Immature natural killer cell (primary cell): Measurements from ENCODE around the gene IGSF1. TPM values are rescaled to one million over a fixed set of nuclear protein-coding genes. Genes with fewer than 3 reads are reported as not detected.

Source experiments
- DNase-seq, 3 donors: peaks; one replicate each; pipeline ENCODE4 v3.0.0; 2022; ENCODE audit warnings: mixed read lengths in 1 of 3
- H3K27ac Mint-ChIP-seq, 6 donors: one replicate each; pipeline ENCODE4 v1.8.0; 2020; ENCODE audit warnings: mixed read lengths in 6 of 6, mild to moderate bottlenecking in 5 of 6, inconsistent platforms in 4 of 6, moderate library complexity in 3 of 6
- H3K27me3 Mint-ChIP-seq, 3 donors: one replicate each; pipeline ENCODE4 v1.8.0; 2020 to 2021; ENCODE audit warnings: low read depth in 3 of 3, mild to moderate bottlenecking in 3 of 3, mixed read lengths in 3 of 3, moderate library complexity in 3 of 3, inconsistent platforms in 1 of 3
- H3K36me3 Mint-ChIP-seq, 3 donors: one replicate each; pipeline ENCODE4 v1.8.0; 2020; ENCODE audit warnings: mixed read lengths in 3 of 3, inconsistent platforms in 2 of 3, mild to moderate bottlenecking in 2 of 3
- H3K4me1 Mint-ChIP-seq, 2 donors: one replicate each; pipeline ENCODE4 v1.8.0; 2020; ENCODE audit warnings: inconsistent platforms in 2 of 2, mild to moderate bottlenecking in 2 of 2, mixed read lengths in 2 of 2, moderate library complexity in 1 of 2
- H3K4me3 Mint-ChIP-seq, 5 donors: one replicate each; pipeline ENCODE4 v1.8.0; 2020; ENCODE audit warnings: mild to moderate bottlenecking in 5 of 5, mixed read lengths in 5 of 5, inconsistent platforms in 3 of 5, moderate library complexity in 3 of 5
- H3K9me3 Mint-ChIP-seq, 6 donors: one replicate each; pipeline ENCODE4 v1.8.0; 2020; ENCODE audit warnings: mild to moderate bottlenecking in 6 of 6, mixed read lengths in 6 of 6, inconsistent platforms in 4 of 6, moderate library complexity in 3 of 6
- polyA plus RNA-seq, 3 donors: library from polyadenylated mRNA; unstranded; fragments of 300-500 nt; fragmentation: Illumina TruSeq; gene quantifications; one replicate each; pipeline ENCODE4 v1.2.3, GENCODE V29; 2021

Gene IGSF1
- polyA plus RNA-seq = not detected

- Mint-ChIP-seq H3K36me3 (no peaks in the 10 kb centered on the region), H3K4me1 (no peaks in the 10 kb centered on the region), H3K4me3 (peak within 1 kb of the TSS in 1 of 5 donors; percentile 26), H3K27me3 (peaks cover 0 to 11% (median 8%) of the 10 kb centered on the region in 3 donors), H3K9me3 (no peaks in the 10 kb centered on the region), H3K27ac (no peak within 1 kb of the TSS)
- DNase-seq = no peak
Observed at GRCh38 chrX:131288738-131289511, at the start of gene IGSF1. Gene IGSF1, minus strand, starts transcription at chrX:131289306. Its CDS starts 2,632 bp downstream, at chrX:131286674.

GRCh38 chrX:131332331-131332730 is 43.2 kb upstream of the IGSF1 start:
- H3K4me3 Mint-ChIP-seq = no peak overlapping the region

GRCh38 chrX:131331152-131331551 is 42.0 kb upstream of the IGSF1 start:
- Mint-ChIP-seq H3K9me3 (peaks cover 0 to 6% (median under 1%) of the 10 kb centered on the region in 6 donors), H3K4me3 (no peak overlapping the region), H3K4me1 (no peaks in the 10 kb centered on the region), H3K27ac (no peak overlapping the region), H3K27me3 (peaks cover 0 to 12% (median 0%) of the 10 kb centered on the region in 3 donors), H3K36me3 (no peaks in the 10 kb centered on the region)
- no peak for DNase-seq

More at GRCh38 chrX:131332331-131332730, 43.2 kb upstream of the IGSF1 start:
- Mint-ChIP-seq H3K36me3 (no peaks in the 10 kb centered on the region), H3K4me1 (no peaks in the 10 kb centered on the region), H3K27ac (no peak overlapping the region), H3K9me3 (peaks cover 0 to 6% (median under 1%) of the 10 kb centered on the region in 6 donors), H3K27me3 (peaks cover 0 to 10% (median 0%) of the 10 kb centered on the region in 3 donors)
- DNase-seq = no peak

- no peak for DNase-seq
- Mint-ChIP-seq H3K9me3 (peaks cover 0 to 6% (median under 1%) of the 10 kb centered on the region in 6 donors), H3K4me1 (no peaks in the 10 kb centered on the region), H3K27me3 (peaks cover 0 to 14% (median 0%) of the 10 kb centered on the region in 3 donors), H3K27ac (no peak overlapping the region), H3K36me3 (no peaks in the 10 kb centered on the region), H3K4me3 (no peak overlapping the region)
Observed at GRCh38 chrX:131330735-131331134, 41.6 kb upstream of the IGSF1 start.

- Mint-ChIP-seq H3K9me3 (no peaks in the 10 kb centered on the region), H3K4me3 (no peak overlapping the region), H3K4me1 (no peaks in the 10 kb centered on the region), H3K36me3 (no peaks in the 10 kb centered on the region), H3K27ac (no peak overlapping the region), H3K27me3 (peaks cover 0 to 11% (median 2%) of the 10 kb centered on the region in 3 donors)
- no peak for DNase-seq
Observed at GRCh38 chrX:131322651-131323050, 33.5 kb upstream of the IGSF1 start.

- Mint-ChIP-seq H3K9me3 (peaks cover 0 to 2% (median 0%) of the 10 kb centered on the region in 6 donors), H3K4me3 (no peak overlapping the region), H3K27ac (peak overlapping the region in 1 of 6 donors; percentile 24), H3K4me1 (no peaks in the 10 kb centered on the region), H3K27me3 (peaks cover 0 to 6% (median 2%) of the 10 kb centered on the region in 3 donors), H3K36me3 (no peaks in the 10 kb centered on the region)
- DNase-seq = no peak
Observed at GRCh38 chrX:131317326-131317725, 28.2 kb upstream of the IGSF1 start.

GRCh38 chrX:131316260-131316659 is 27.2 kb upstream of the IGSF1 start:
- Mint-ChIP-seq H3K4me1 (no peaks in the 10 kb centered on the region), H3K27me3 (peaks cover 0 to 6% (median 2%) of the 10 kb centered on the region in 3 donors), H3K27ac (no peak overlapping the region), H3K36me3 (no peaks in the 10 kb centered on the region), H3K4me3 (no peak overlapping the region), H3K9me3 (peaks cover 0 to 2% (median 0%) of the 10 kb centered on the region in 6 donors)
- no peak for DNase-seq

GRCh38 chrX:131308980-131309379 is 19.9 kb upstream of the IGSF1 start:
- Mint-ChIP-seq H3K4me3 (no peak overlapping the region), H3K36me3 (no peaks in the 10 kb centered on the region)

GRCh38 chrX:131306601-131307000 is 17.5 kb upstream of the IGSF1 start:
- no peaks in the 10 kb centered on the region for H3K4me1 Mint-ChIP-seq
- H3K27me3 Mint-ChIP-seq = peaks cover 1 to 12% (median 3%) of the 10 kb centered on the region in 3 donors
- no peaks in the 10 kb centered on the region for H3K9me3 Mint-ChIP-seq
- H3K27ac Mint-ChIP-seq = no peak overlapping the region
- H3K4me3 Mint-ChIP-seq = no peak overlapping the region
- no peaks in the 10 kb centered on the region for H3K36me3 Mint-ChIP-seq
- no peak for DNase-seq

More at GRCh38 chrX:131308980-131309379, 19.9 kb upstream of the IGSF1 start:
- no peaks in the 10 kb centered on the region for H3K4me1 Mint-ChIP-seq
- H3K27ac Mint-ChIP-seq = no peak overlapping the region
- H3K27me3 Mint-ChIP-seq = peaks cover 0 to 12% (median 1%) of the 10 kb centered on the region in 3 donors
- no peak for DNase-seq
- H3K9me3 Mint-ChIP-seq = no peaks in the 10 kb centered on the region

GRCh38 chrX:131305926-131306325 is 16.8 kb upstream of the IGSF1 start:
- no peaks in the 10 kb centered on the region for H3K4me1 Mint-ChIP-seq
- no peak overlapping the region for H3K4me3 Mint-ChIP-seq
- no peaks in the 10 kb centered on the region for H3K9me3 Mint-ChIP-seq
- DNase-seq = no peak
- H3K36me3 Mint-ChIP-seq = no peaks in the 10 kb centered on the region
- H3K27me3 Mint-ChIP-seq = peaks cover 1 to 10% (median 3%) of the 10 kb centered on the region in 3 donors
- no peak overlapping the region for H3K27ac Mint-ChIP-seq

- no peaks in the 10 kb centered on the region for H3K36me3 Mint-ChIP-seq
- no peak overlapping the region for H3K27ac Mint-ChIP-seq
- peaks cover 1 to 5% (median 3%) of the 10 kb centered on the region in 3 donors for H3K27me3 Mint-ChIP-seq
- H3K9me3 Mint-ChIP-seq = no peaks in the 10 kb centered on the region
- DNase-seq = no peak
- H3K4me1 Mint-ChIP-seq = no peaks in the 10 kb centered on the region
- H3K4me3 Mint-ChIP-seq = no peak overlapping the region
Observed at GRCh38 chrX:131302701-131303100, 13.6 kb upstream of the IGSF1 start.

- DNase-seq = no peak
- no peak overlapping the region for H3K27ac Mint-ChIP-seq
- no peaks in the 10 kb centered on the region for H3K4me1 Mint-ChIP-seq
- H3K9me3 Mint-ChIP-seq = no peaks in the 10 kb centered on the region
- peaks cover 1 to 5% (median 4%) of the 10 kb centered on the region in 3 donors for H3K27me3 Mint-ChIP-seq
- no peak overlapping the region for H3K4me3 Mint-ChIP-seq
- no peaks in the 10 kb centered on the region for H3K36me3 Mint-ChIP-seq
Observed at GRCh38 chrX:131301155-131301554, 12.0 kb upstream of the IGSF1 start.

- H3K27me3 Mint-ChIP-seq = peaks cover 1 to 11% (median 8%) of the 10 kb centered on the region in 3 donors
- DNase-seq = no peak
- no peak overlapping the region for H3K4me3 Mint-ChIP-seq
- no peak overlapping the region for H3K27ac Mint-ChIP-seq
- no peaks in the 10 kb centered on the region for H3K36me3 Mint-ChIP-seq
- H3K9me3 Mint-ChIP-seq = no peaks in the 10 kb centered on the region
- H3K4me1 Mint-ChIP-seq = no peaks in the 10 kb centered on the region
Observed at GRCh38 chrX:131298846-131299245, 9.7 kb upstream of the IGSF1 start.

- H3K4me3 Mint-ChIP-seq = no peak overlapping the region
- no peak overlapping the region for H3K27ac Mint-ChIP-seq
- no peaks in the 10 kb centered on the region for H3K9me3 Mint-ChIP-seq
- H3K36me3 Mint-ChIP-seq = no peaks in the 10 kb centered on the region
- DNase-seq = no peak
- H3K27me3 Mint-ChIP-seq = peaks cover 1 to 11% (median 8%) of the 10 kb centered on the region in 3 donors
- no peaks in the 10 kb centered on the region for H3K4me1 Mint-ChIP-seq
Observed at GRCh38 chrX:131298036-131298435, 8.9 kb upstream of the IGSF1 start.
